Activated CD4-positive, alpha-beta memory T cell treated with anti-CD3 and anti-CD28 coated beads, Interleukin-2, amount 10 ng/mL, durations not matched to agents 7 days and 5 days (primary cell): ENCODE data around the gene MYH9. TPM values are rescaled to one million over a fixed set of nuclear protein-coding genes. Genes with fewer than 3 reads are reported as not detected.
A peak's percentile ranks its signal among the peaks of the same experiment; 100 is the strongest.

ENCODE experiments used
- CTCF ChIA-PET: fragments of 350-600 bp; sonication (Branson Sonifier 250); formaldehyde crosslinking; loops from one replicate; lab custom pipeline; 2021; ENCODE audit warnings: antibody characterized with exemption, inconsistent platforms; lab: Charles Lee
- POLR2A ChIA-PET: fragments of 350-600 bp; sonication (Branson Sonifier 250); formaldehyde crosslinking; loops from one replicate; lab custom pipeline; 2021; ENCODE audit warnings: antibody characterized with exemption; lab: Charles Lee
- DNase-seq: peaks from one replicate; pipeline ENCODE4 v3.0.0-alpha.2; 2020
- H3K27ac Mint-ChIP-seq: one replicate; pipeline ENCODE4 v1.8.0; 2021; ENCODE audit warnings: mild to moderate bottlenecking, mixed read lengths
- H3K27me3 Mint-ChIP-seq: one replicate; pipeline ENCODE4 v1.8.0; 2021; ENCODE audit warnings: mixed read lengths
- H3K36me3 Mint-ChIP-seq: one replicate; pipeline ENCODE4 v1.8.0; 2021; ENCODE audit warnings: low read depth, mixed read lengths
- H3K4me1 Mint-ChIP-seq: one replicate; pipeline ENCODE4 v1.8.0; 2021; ENCODE audit warnings: mixed read lengths
- H3K4me3 Mint-ChIP-seq: one replicate; pipeline ENCODE4 v1.8.0; 2021; ENCODE audit warnings: mild to moderate bottlenecking, mixed read lengths
- H3K9me3 Mint-ChIP-seq: one replicate; pipeline ENCODE4 v1.8.0; 2021; ENCODE audit warnings: mixed read lengths
- total RNA-seq, 2 experiments: library from RNA; stranded (reverse); gene quantifications; one replicate each; pipeline ENCODE4 v1.2.3, GENCODE V29; 2021

Gene MYH9
- total RNA-seq, 2 experiments from 2014 or later = 840 to 865 TPM

DNA sequence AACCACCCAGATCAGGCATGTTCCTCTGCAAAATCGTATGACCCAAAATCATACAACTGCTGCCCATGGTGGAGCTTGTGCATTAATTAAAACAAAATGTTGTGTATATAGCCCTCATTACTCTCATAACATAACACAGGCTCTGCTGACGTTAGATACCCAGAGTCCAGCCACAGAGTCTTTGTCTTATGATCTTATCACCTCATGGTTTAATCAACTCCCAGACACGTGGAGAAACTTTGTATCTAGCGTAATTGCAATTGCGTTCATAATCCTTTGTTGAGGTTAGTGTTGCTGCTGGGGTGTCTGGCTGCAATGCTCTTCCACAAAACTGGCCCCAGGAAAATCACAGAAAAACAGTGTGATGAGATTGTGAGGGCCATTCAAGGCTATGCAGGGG is 139.8 kb downstream of the MYH9 start:
- Mint-ChIP-seq H3K27me3 (peaks cover 3% of the 10 kb centered on the region), H3K4me3 (no peak overlapping the region), H3K4me1 (peaks cover 12% of the 10 kb centered on the region), H3K36me3 (peaks cover 8% of the 10 kb centered on the region), H3K9me3 (peaks cover 9% of the 10 kb centered on the region), H3K27ac (no peak overlapping the region)
- ChIA-PET CTCF (interaction anchor here (1.2 to 6.9 kb wide), 2 partner anchors 9 to 27 kb away, joined by 3 to 65 read pairs; partner anchors contain the start of gene APOL2), POLR2A (interaction anchor here (1.0 kb wide), 1 partner anchor 9 kb away, joined by 3 read pairs; the partner anchor contains the start of gene APOL2)
- no peak for DNase-seq

DNA sequence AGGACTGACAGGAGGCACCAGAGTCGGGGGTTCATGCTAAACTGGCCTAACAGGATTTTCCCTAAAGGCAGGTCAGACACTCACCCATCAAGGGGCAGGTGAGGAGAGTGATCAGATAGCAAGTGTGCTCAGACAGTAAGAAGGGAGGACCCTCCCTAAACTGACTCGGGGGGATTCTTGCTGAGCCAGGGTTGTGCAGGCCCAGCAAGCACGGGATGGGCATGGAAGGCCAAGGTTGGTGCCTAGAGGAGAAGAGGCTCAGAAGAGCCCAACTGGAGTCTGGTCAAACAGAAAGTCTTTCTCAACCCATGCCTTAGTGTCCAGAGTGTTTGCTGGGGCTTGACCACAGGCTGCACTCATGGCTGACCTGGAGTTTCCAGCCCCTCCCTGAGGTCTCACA is 141.0 kb downstream of the MYH9 start:
- no peak for DNase-seq
- Mint-ChIP-seq H3K9me3 (peaks cover 9% of the 10 kb centered on the region), H3K27ac (no peak overlapping the region), H3K4me1 (peaks cover under 1% of the 10 kb centered on the region), H3K36me3 (peaks cover 12% of the 10 kb centered on the region), H3K27me3 (peaks cover 3% of the 10 kb centered on the region), H3K4me3 (no peak overlapping the region)
- ChIA-PET CTCF (no interaction called here), POLR2A (no interaction called here)

DNA sequence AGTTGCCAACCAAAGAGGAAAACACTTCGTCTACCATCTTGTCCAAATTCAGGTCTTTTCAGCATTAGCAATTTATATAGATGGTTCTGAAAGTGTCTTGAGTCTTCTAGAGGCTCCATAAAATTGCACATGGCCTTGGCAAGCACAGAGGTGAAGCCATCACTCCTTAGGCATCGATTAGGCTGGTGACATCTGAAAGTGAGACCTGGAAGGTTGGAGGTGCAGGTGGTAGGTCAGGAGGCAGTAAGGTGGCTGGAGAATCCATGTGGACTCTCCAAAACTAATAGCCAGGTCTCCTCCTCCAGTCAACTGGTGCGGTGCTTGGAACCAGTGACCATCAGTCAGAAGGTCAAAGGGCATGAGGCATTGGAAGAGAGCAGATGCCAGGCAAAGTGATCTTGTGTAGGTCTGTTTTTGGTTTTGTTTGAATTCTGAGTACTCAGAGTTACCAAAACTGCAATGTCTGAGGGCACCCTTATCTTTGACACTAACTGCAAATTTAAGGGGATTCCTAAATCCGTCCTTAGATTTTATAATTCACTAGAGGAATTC is 141.9 kb downstream of the MYH9 start:
- ChIA-PET POLR2A (no interaction called here), CTCF (no interaction called here)
- Mint-ChIP-seq H3K4me1 (no peaks in the 10 kb centered on the region), H3K27me3 (peaks cover 3% of the 10 kb centered on the region), H3K27ac (no peak overlapping the region), H3K4me3 (no peak overlapping the region), H3K36me3 (peaks cover 12% of the 10 kb centered on the region), H3K9me3 (peaks cover 9% of the 10 kb centered on the region)
- DNase-seq = no peak

DNA sequence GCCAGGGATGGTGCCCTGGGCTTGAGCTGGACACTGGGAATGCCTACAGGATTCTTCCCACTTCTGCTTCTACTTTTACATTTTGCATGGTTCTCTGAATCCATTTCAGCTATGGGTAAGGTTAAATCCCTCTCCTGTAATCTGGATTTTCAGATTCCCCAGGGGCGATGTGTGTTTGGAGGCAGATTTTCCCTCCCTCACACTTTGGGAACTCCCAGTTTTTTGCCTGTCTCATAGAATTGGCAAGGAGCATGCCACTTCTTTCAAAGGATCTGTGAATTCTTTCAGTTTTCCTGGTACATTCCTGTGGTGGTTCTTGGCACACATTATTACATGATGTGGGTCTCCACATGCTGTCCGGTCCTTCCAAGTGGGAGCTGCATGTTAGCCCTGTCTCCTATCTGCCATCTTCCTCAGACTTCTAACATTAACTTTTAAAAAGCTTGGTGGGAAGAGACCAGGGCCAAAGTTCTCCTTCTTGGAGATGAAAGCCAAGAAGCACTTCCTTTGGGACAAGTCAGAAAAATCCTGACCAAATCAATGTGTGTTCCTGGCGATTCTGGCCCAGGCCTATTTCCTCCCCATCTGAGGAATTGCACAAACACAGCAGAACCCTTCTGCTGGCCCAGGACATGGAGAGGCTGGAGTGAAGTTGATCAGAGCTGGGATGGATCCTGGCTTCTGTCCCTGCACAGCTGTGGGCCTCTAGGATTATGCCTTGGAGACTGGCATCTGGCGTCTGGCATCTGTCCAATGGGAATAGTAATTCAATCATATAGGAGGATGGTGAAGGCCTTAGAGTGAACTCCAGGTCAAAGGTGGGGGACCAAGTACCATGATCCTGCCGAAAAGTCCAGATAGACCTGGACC is 143.0 kb downstream of the MYH9 start:
- ChIA-PET POLR2A (interaction anchor here (2.4 kb wide), 1 partner anchor 8 kb away, joined by 16 read pairs; the partner anchor contains the start of gene APOL1), CTCF (no interaction called here)
- Mint-ChIP-seq H3K9me3 (peaks cover 9% of the 10 kb centered on the region), H3K27ac (no peak overlapping the region), H3K4me3 (no peak overlapping the region), H3K4me1 (peaks cover 6% of the 10 kb centered on the region), H3K36me3 (peaks cover 12% of the 10 kb centered on the region), H3K27me3 (peaks cover 3% of the 10 kb centered on the region)
- peak; percentile 4 for DNase-seq

DNA sequence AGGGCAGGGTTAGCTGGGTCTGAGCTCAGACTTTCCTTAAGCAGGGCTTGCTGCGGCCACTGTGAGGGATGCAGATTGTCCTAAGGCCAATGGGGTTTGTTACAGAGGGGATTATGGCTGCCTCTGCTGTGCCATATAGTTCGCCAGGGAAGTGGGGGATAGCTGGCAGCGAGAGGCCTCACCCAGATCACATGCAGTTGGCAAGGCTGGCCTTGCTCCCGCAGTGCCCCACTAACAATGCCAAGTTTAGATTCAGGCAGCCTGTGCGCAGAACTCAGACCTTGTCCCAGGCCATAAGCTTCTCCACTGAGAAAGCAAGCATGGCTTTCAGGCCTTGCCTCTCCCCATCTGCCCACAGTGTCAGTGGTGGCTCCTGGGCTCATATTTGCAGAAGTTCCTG is 143.8 kb downstream of the MYH9 start:
- DNase-seq = peak; percentile 9
- Mint-ChIP-seq H3K27me3 (peaks cover 3% of the 10 kb centered on the region), H3K9me3 (peaks cover 9% of the 10 kb centered on the region), H3K4me3 (no peak overlapping the region), H3K36me3 (peaks cover 13% of the 10 kb centered on the region), H3K4me1 (peaks cover 10% of the 10 kb centered on the region), H3K27ac (no peak overlapping the region)
- CTCF ChIA-PET = interaction anchor here (1.0 to 2.6 kb wide), 2 partner anchors 10 to 34 kb away, joined by 3 to 12 read pairs; partner anchors contain the start of gene APOL1
- POLR2A ChIA-PET = interaction anchor here (2.4 kb wide), 1 partner anchor 9 kb away, joined by 16 read pairs; the partner anchor contains the start of gene APOL1

DNA sequence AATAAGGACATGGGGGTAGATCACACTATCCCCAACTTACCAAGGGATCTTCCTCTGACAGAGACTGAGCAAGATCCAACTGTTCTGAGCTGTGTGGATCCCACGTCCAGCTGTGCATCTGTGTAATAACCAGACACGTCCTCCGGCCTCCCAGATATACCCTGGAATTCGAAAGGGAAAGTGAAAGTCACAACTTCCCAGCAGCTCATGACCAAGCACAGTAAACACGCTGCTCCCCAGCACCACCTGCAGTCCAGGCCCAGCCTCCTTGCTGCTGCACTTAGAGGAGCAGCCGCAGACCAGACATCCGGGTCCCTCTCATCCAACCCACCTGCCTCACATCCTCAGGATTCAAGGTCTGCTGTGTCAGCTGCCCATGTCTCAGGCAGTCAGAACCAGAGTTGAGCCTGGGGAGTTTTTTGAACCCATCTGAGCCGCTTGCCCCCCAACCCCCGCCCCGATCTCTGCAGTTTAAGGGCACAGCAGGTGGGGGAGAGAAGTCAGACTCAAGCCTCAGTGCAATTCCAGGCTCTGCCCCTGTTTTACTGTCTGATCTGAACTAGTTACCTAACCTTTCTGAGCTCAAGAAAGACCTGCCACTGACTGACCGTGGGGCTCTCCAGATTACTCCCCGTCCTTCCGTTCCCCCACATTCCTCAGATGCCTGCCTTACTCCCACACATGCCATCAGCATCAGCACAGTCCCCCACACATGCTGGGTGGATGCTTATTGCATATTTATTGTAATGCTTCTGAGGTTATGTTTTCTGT is 148.2 kb downstream of the MYH9 start, which contains the start of gene APOL2:
Gene APOL2, minus strand, starts transcription at position 127 of the 771 bp plus-strand sequence. CDS start 6,365 bp downstream, outside the sequence.
- Mint-ChIP-seq H3K9me3 (peaks cover 8% of the 10 kb centered on the region), H3K4me3 (peak within 1 kb of the TSS; percentile 95), H3K4me1 (peaks cover 45% of the 10 kb centered on the region), H3K27me3 (peaks cover 3% of the 10 kb centered on the region), H3K36me3 (peaks cover 46% of the 10 kb centered on the region), H3K27ac (peak within 1 kb of the TSS; percentile 91)
- ChIA-PET POLR2A (interaction anchor here (0.8 to 4.4 kb wide), 15 partner anchors 9 to 591 kb away, joined by 3 to 48 read pairs (median 5); partner anchors contain the start of genes APOL1, APOL3, APOL6 and FOXRED2), CTCF (interaction anchor here (0.7 to 3.8 kb wide), 28 partner anchors 10 to 247 kb away, joined by 3 to 65 read pairs (median 5); partner anchors contain the start of genes APOL1, APOL3 and APOL4)
- DNase-seq = peak; percentile 90

DNA sequence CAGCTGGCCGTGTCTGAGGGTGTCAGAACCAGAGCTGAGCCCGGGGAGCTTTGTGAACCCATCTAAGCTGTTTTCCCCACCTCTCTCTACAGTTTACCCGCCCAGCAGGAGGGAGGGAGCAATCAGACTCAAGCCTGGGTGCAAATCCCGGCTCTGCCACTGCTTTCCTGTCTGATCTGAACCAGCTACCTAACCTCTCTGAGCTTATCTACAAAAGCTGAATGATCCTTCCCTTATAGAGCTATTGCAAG is 148.7 kb downstream of the MYH9 start:
- peaks cover 50% of the 10 kb centered on the region for H3K4me1 Mint-ChIP-seq
- H3K9me3 Mint-ChIP-seq = peaks cover 8% of the 10 kb centered on the region
- H3K4me3 Mint-ChIP-seq = peak overlapping the region; percentile 95
- peak overlapping the region; percentile 91 for H3K27ac Mint-ChIP-seq
- H3K27me3 Mint-ChIP-seq = peaks cover 3% of the 10 kb centered on the region
- ChIA-PET CTCF (interaction anchor here (0.8 to 3.8 kb wide), 27 partner anchors 9 to 247 kb away, joined by 3 to 65 read pairs (median 5); partner anchors contain the start of genes APOL1, APOL3 and APOL4), POLR2A (interaction anchor here (0.8 to 4.4 kb wide), 14 partner anchors 9 to 591 kb away, joined by 3 to 48 read pairs (median 6); partner anchors contain the start of genes APOL1, APOL3, APOL6 and FOXRED2)
- H3K36me3 Mint-ChIP-seq = peaks cover 51% of the 10 kb centered on the region
- no peak for DNase-seq

DNA sequence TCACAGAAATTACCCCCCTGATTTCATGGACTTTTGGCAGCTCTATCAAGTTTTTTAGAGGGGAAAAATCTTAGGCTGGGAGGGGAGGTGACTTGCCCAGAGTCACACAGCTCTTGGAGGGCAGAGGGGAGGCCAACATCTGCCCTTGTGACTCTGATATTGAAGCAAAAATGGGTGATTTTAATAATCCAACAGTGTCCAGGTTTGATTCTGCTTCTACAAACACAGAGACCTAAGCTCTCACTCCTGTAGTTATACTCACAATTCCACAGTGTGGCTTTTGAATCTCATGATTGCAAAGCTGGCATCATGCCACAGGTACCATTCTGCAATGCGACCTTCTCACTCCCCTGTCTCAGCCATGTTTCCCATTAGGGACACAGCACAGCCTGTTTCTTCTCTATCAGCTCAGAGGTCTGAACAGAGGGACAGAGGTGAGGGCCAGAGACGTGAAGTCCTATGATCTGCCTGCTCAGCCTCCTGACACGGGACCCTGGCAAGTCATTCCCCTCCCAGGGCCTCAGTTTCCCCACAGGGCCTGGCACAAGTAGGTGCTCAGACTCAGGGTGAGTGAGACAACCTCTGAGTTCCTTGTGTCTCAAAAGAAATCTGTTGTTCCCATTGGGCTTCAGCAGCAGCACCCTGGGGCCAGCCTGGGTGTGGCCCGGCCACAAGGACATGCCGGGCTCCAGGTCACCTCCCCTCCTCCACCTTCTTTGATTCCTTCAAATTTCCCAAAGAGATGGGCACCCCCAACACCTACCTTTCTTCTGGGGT is 149.2 kb downstream of the MYH9 start:
- H3K9me3 Mint-ChIP-seq = peaks cover 8% of the 10 kb centered on the region
- peaks cover 56% of the 10 kb centered on the region for H3K36me3 Mint-ChIP-seq
- DNase-seq = no peak
- ChIA-PET POLR2A (interaction anchor here (0.7 to 4.4 kb wide), 20 partner anchors 10 to 590 kb away, joined by 3 to 48 read pairs (median 4); partner anchors contain the start of genes APOL1, APOL3, APOL6 and FOXRED2), CTCF (interaction anchor here (0.8 to 3.8 kb wide), 34 partner anchors 9 to 248 kb away, joined by 3 to 65 read pairs (median 4); partner anchors contain the start of genes APOL1, APOL3 and APOL4)
- H3K27ac Mint-ChIP-seq = peak overlapping the region; percentile 91
- peaks cover 3% of the 10 kb centered on the region for H3K27me3 Mint-ChIP-seq
- peaks cover 55% of the 10 kb centered on the region for H3K4me1 Mint-ChIP-seq
- peak overlapping the region; percentile 95 for H3K4me3 Mint-ChIP-seq

DNA sequence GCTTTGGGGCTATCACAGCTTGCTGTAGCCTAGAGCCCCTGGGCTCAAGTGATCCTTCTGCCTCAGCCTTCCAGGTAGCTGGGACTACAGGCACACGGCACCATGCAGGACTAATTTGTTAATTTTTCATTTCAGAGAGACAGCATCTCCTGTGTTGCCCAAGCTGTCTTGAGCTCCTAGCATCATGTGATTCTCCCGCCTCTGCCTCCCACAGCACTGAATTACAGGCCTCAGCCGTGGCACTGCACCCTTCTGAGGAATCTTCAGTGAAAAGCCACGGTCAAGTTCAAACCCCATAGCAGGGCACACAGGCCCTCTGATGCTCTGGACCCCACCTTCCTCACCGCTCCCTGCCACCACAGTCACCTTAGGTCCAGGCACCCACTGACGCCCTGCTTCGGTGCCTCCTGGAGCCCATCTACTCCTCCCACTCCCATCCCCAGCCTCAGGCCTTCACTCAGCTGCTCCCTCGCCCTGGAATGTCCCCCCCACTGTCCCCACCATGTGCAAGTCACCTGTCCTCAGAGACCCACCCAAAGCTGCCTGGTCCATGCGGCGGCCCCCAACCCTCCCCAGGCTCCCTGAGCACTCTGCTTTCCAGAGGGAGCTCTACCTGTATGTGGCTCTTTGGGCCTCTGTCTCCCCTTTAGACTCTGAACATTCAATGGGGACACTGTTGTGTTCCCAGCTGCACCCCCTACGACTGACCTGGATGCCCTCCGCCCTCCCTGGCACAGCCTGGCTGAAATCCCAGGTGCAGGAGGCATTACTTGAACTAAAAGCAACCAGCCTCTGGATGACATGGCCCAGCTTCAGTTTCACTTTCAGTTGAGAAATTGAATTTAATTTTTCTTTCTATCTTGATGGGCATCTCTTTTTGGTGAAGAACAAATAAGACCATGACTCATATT is 150.1 kb downstream of the MYH9 start:
- Mint-ChIP-seq H3K27me3 (no peaks in the 10 kb centered on the region), H3K4me1 (peaks cover 64% of the 10 kb centered on the region), H3K9me3 (peaks cover 8% of the 10 kb centered on the region), H3K27ac (peak overlapping the region; percentile 91), H3K4me3 (peak overlapping the region; percentile 95), H3K36me3 (peaks cover 64% of the 10 kb centered on the region)
- ChIA-PET CTCF (interaction anchor here (0.8 to 3.8 kb wide), 19 partner anchors 8 to 248 kb away, joined by 3 to 65 read pairs (median 6); partner anchors contain the start of genes APOL1 and APOL3), POLR2A (interaction anchor here (0.7 to 4.4 kb wide), 16 partner anchors 11 to 249 kb away, joined by 3 to 48 read pairs (median 3); partner anchors contain the start of genes APOL1, APOL3 and MYH9)
- DNase-seq = no peak

DNA sequence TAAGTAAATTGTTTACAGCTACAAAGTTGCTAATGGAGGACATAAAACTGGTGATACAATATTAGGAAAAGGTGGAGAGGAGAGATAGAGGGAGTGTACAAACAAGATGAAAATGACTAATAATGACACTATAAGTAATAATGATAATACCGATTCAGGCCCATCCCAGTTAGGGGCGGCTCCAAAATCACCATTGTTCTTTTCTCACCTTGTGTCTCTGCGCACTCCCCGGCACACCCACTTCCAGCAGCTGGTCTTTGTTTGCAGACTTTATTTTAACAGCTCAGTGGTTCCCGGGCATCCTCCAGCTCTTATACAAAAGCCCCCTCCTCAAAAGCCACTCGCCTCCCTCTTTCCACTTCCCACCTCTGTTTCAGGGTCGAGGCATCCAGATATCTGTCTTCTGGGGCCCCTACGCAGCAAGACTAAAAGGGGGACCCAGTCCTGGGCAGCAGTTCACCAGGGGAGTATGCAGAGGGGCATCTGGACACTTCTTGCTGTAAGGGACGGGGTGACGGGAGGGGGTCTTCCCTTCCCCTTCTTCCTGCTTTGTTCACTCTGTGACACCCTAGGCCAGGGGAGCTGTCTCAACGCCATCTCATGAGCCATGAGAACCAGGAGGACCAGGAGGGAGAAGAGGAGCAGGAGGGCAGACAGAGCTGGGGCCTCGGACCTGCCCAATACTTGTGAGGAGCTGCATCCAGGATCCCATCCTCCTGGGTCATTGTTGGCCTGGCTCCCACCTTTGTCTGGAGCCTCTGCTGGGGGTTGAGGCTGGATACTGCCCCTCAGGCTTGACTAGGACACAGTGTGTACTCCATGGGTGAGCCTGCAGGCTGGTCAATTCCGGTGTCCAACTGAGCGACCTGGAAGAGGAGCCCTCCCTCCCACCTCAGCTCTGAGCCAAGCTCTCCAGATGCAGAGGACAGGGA is 151.1 kb downstream of the MYH9 start:
- POLR2A ChIA-PET = interaction anchor here (0.7 to 4.4 kb wide), 8 partner anchors 10 to 97 kb away, joined by 3 to 48 read pairs (median 5); partner anchors contain the start of genes APOL1 and APOL3
- H3K27ac Mint-ChIP-seq = peak overlapping the region; percentile 40
- CTCF ChIA-PET = interaction anchor here (1.1 to 1.7 kb wide), 10 partner anchors 10 to 234 kb away, joined by 3 to 8 read pairs (median 4); no protein-coding TSS in a partner anchor

More for the DNA sequence above, 151.1 kb downstream of the MYH9 start:
- Mint-ChIP-seq H3K9me3 (peaks cover 8% of the 10 kb centered on the region), H3K4me1 (peaks cover 70% of the 10 kb centered on the region), H3K4me3 (peak overlapping the region; percentile 95), H3K27me3 (no peaks in the 10 kb centered on the region), H3K36me3 (peaks cover 69% of the 10 kb centered on the region)
- DNase-seq = no peak
